K562 (cell line): ENCODE data around the gene HMCES. TPM values are rescaled to one million over a fixed set of nuclear protein-coding genes. Genes with fewer than 3 reads are reported as not detected.
A peak's percentile ranks its signal among the peaks of the same experiment; 100 is the strongest.

Experiments
- CREB1 ChIP-seq, 2 experiments: sonication (generic) in 1 of 2; formaldehyde crosslinking in 1 of 2; IDR thresholded peaks; 2 replicates each; pipeline versions ENCODE4 v1.6.1 to v1.8.0; 2012 to 2022; ENCODE audit warnings: inconsistent platforms in 1 of 2, mild to moderate bottlenecking in 1 of 2, missing genetic modification reagents in 1 of 2, moderate library complexity in 1 of 2
- CREB3 ChIP-seq: fragments of 450-650 bp; conservative IDR thresholded peaks from 2 replicates; pipeline ENCODE4 v1.6.1; 2016; ENCODE audit warnings: missing genetic modification characterization, low read depth, mild to moderate bottlenecking, missing compliant biosample characterization, moderate library complexity
- CTBP1 ChIP-seq: fragments of 450-650 bp; IDR thresholded peaks from 2 replicates; pipeline ENCODE4 v1.6.1; 2016; ENCODE audit warnings: borderline replicate concordance
- FOXA1 ChIP-seq: fragments of 450-650 bp; IDR thresholded peaks from 2 replicates; pipeline ENCODE4 v1.6.1; 2016; ENCODE audit warnings: mild to moderate bottlenecking, borderline replicate concordance
- GABPB2 ChIP-seq: fragments of 250-450 bp; sonication (Bioruptor Pico); conservative IDR thresholded peaks from 2 replicates; pipeline ENCODE4 v1.5.1; 2021; ENCODE audit warnings: mild to moderate bottlenecking
- HMG20A ChIP-seq: fragments of 450-650 bp; formaldehyde crosslinking; conservative IDR thresholded peaks from 2 replicates; pipeline ENCODE4 v1.4.0; 2020; ENCODE audit warnings: mild to moderate bottlenecking, mixed read lengths
- HMGXB4 ChIP-seq: sonication (generic); formaldehyde crosslinking; IDR thresholded peaks from 2 replicates; pipeline ENCODE4 v1.8.1; 2023; ENCODE audit warnings: mild to moderate bottlenecking, missing genetic modification reagents
- HSF4 ChIP-seq: fragments of 250-450 bp; sonication (Bioruptor Pico); IDR thresholded peaks from 2 replicates; pipeline ENCODE4 v2.1.2; 2022; ENCODE audit warnings: mild to moderate bottlenecking, moderate library complexity, borderline replicate concordance
- NFYB ChIP-seq: IDR thresholded peaks from 2 replicates; pipeline ENCODE4 v1.6.1; 2011; ENCODE audit warnings: mild to moderate bottlenecking, moderate library complexity; ENCODE audit not compliant: insufficient read length; ENCODE audit errors: extremely low read depth
- PCBP2 ChIP-seq: fragments of 200-400 bp; formaldehyde crosslinking; IDR thresholded peaks from 2 replicates; pipeline ENCODE4 v1.6.1; 2018; ENCODE audit warnings: low read length, low read depth, mild to moderate bottlenecking, moderate library complexity; ENCODE audit not compliant: poor library complexity, severe bottlenecking
- PRPF4 ChIP-seq: fragments of 200-400 bp; formaldehyde crosslinking; IDR thresholded peaks from one replicate; pipeline ENCODE4 v1.6.1; 2017; ENCODE audit warnings: low read length, low read depth, mild to moderate bottlenecking; ENCODE audit not compliant: insufficient read depth, poor library complexity, severe bottlenecking
- RBM22 ChIP-seq: fragments of 200-400 bp; formaldehyde crosslinking; IDR thresholded peaks from 2 replicates; pipeline ENCODE4 v1.6.1; 2018; ENCODE audit warnings: low read length, low read depth; ENCODE audit not compliant: poor library complexity, severe bottlenecking
- SAFB ChIP-seq: fragments of 200-400 bp; formaldehyde crosslinking; IDR thresholded peaks from 2 replicates; pipeline ENCODE4 v1.6.1; 2017; ENCODE audit warnings: low read depth, low read length, borderline replicate concordance
- SIX5 ChIP-seq, 2 experiments: IDR thresholded peaks; 2 replicates each; pipeline ENCODE4 v1.6.1; 2011; ENCODE audit warnings: low read length in 2 of 2, borderline replicate concordance in 1 of 2, low read depth in 1 of 2, mild to moderate bottlenecking in 1 of 2, moderate library complexity in 1 of 2; ENCODE audit not compliant: insufficient read depth in 1 of 2
- SREBF2 ChIP-seq: sonication (generic); formaldehyde crosslinking; IDR thresholded peaks from 2 replicates; pipeline ENCODE4 v1.4.0; 2020; ENCODE audit warnings: mild to moderate bottlenecking, missing genetic modification reagents
- TBP ChIP-seq: optimal IDR thresholded peaks from 2 replicates; pipeline ENCODE3; 2011; ENCODE audit warnings: low read depth, low read length, improper control_type of control experiment
- TGIF2 ChIP-seq: sonication (generic); formaldehyde crosslinking; IDR thresholded peaks from 2 replicates; pipeline ENCODE4 v1.8.1; 2022; ENCODE audit warnings: mild to moderate bottlenecking, missing genetic modification reagents, moderate library complexity
- U2AF2 ChIP-seq: fragments of 200-400 bp; formaldehyde crosslinking; optimal IDR thresholded peaks from 2 replicates; pipeline ENCODE3; 2017; ENCODE audit warnings: low read depth, mild to moderate bottlenecking, low read length
- XRCC5 ChIP-seq: fragments of 200-400 bp; formaldehyde crosslinking; IDR thresholded peaks from 2 replicates; pipeline ENCODE4 v1.6.1; 2017; ENCODE audit warnings: low read depth, mild to moderate bottlenecking, low read length
- ZC3H4 ChIP-seq: sonication (generic); formaldehyde crosslinking; IDR thresholded peaks from 2 replicates; pipeline ENCODE4 v1.9.0; 2021; ENCODE audit warnings: missing genetic modification reagents, borderline replicate concordance
- ZC3H8 ChIP-seq: fragments of 450-650 bp; IDR thresholded peaks from 2 replicates; pipeline ENCODE4 v1.6.1; 2017
- ZNF586 ChIP-seq: fragments of 450-650 bp; formaldehyde crosslinking; conservative IDR thresholded peaks from 2 replicates; pipeline ENCODE4 v1.4.0; 2020; ENCODE audit warnings: mild to moderate bottlenecking, moderate library complexity
- polyA plus RNA-seq, 8 experiments: library from polyadenylated mRNA; depleted of rRNA in 4 of 8; stranded (reverse) in 5 of 8; unstranded in 3 of 8; fragments of >200 nt; fragmentation: Nextera tagmentation in 2 of 8; fragmentation: Illumina TruSeq in 1 of 8; extraction: Ambion mirVana in 2 of 8; extraction: Trizol in 1 of 8; gene quantifications; 2 replicates each; pipeline versions ENCODE4 v1.2.1 to v1.2.3, GENCODE V29; 2011 to 2014; ENCODE audit warnings: inconsistent platforms in 1 of 8, missing spikeins in 1 of 8
- total RNA-seq, 7 experiments: library from RNA; depleted of rRNA in 6 of 7; stranded (reverse); fragments of >200 nt in 6 of 7; fragmentation: Illumina TruSeq in 2 of 7; extraction: Trizol in 2 of 7; gene quantifications; 2 replicates each; pipeline versions ENCODE4 v1.2.1 to v1.2.3, GENCODE V29; 2011 to 2021; ENCODE audit warnings: low replicate concordance in 1 of 7

Gene HMCES
- total and polyA plus RNA-seq, 9 of the 15 experiments (the other 6 are each of a cell fraction or from before 2014, with no cell fraction given) = 18.8 to 45.3 (median 24.8) TPM

- no peak for TF ChIP-seq NFYB
- TF ChIP-seq GABPB2 = no peak
- no peak for TF ChIP-seq CREB1 (IDR thresholded peaks at IDR 0.05)
- TF ChIP-seq CREB1 (CRISPR knock-in tag; IDR thresholded peaks at IDR 0.05) = no peak
- no peak for TF ChIP-seq SIX5 (IDR thresholded peaks at IDR 0.05; ENCODE audit: borderline replicate concordance in 1 of 2, insufficient read depth in 1 of 2, low read depth in 1 of 2, low read length in 2 of 2)
- TF ChIP-seq ZNF586 (CRISPR knock-in tag) = no peak
- TF ChIP-seq U2AF2 = no peak
- TF ChIP-seq CREB3 (tag) = no peak
- no peak for TF ChIP-seq PCBP2
- TF ChIP-seq RBM22 = peak; percentile 7
- TF ChIP-seq HMGXB4 = 0 out of 2 replicates have a peak, but pooled peaks have one; percentile 23
- TF ChIP-seq TBP = peak; percentile 2
- TF ChIP-seq ZC3H4 (CRISPR knock-in tag) = peak; percentile 50; the same call in 1 of the 2 replicates
- no peak for TF ChIP-seq CTBP1
- TF ChIP-seq PRPF4 = peak; percentile 33
- TF ChIP-seq TGIF2 (CRISPR knock-in tag) = no peak
- TF ChIP-seq SREBF2 = no peak
- 0 out of 2 replicates have a peak, but pooled peaks have one; percentile 0 for TF ChIP-seq XRCC5
- no peak for TF ChIP-seq ZC3H8
- no peak for TF ChIP-seq FOXA1
- TF ChIP-seq HSF4 (CRISPR knock-in tag) = no peak
- TF ChIP-seq HMG20A = no peak
- 0 out of 2 replicates have a peak, but pooled peaks have one; percentile 43 for TF ChIP-seq SAFB
Observed at GRCh38 chr3:129315223-129315997, 36.7 kb downstream of the HMCES start (continued).
